H9 (cell line): ENCODE results near the gene RANBP17. TPM values are rescaled to one million over a fixed set of nuclear protein-coding genes. Genes with fewer than 3 reads are reported as not detected.

Experiments used
- DNase-seq: peaks from one replicate; pipeline ENCODE4 v3.0.0-alpha.2; 2017
- H2AFZ ChIP-seq: one replicate; pipeline ENCODE4 v1.6.1; 2013; ENCODE audit warnings: mild to moderate bottlenecking, low read length, control low read depth, moderate library complexity
- H2AK5ac ChIP-seq: 2 replicates; pipeline ENCODE4 v1.6.1; 2013; ENCODE audit warnings: low read length, control low read depth, mixed read lengths; ENCODE audit not compliant: insufficient read length
- H2BK120ac ChIP-seq: one replicate; pipeline ENCODE4 v1.6.1; 2013; ENCODE audit warnings: low read depth, mild to moderate bottlenecking, low read length, control low read depth, inconsistent platforms; ENCODE audit not compliant: poor library complexity, severe bottlenecking
- H2BK12ac ChIP-seq: 2 replicates; pipeline ENCODE4 v1.6.1; 2013; ENCODE audit warnings: low read length, control low read depth, mixed read lengths, low read depth; ENCODE audit not compliant: insufficient read length
- H2BK15ac ChIP-seq: 2 replicates; pipeline ENCODE4 v1.6.1; 2013; ENCODE audit warnings: low read depth, low read length, control low read depth
- H2BK20ac ChIP-seq: one replicate; pipeline ENCODE4 v1.6.1; 2013; ENCODE audit warnings: low read depth, mild to moderate bottlenecking, low read length, control low read depth, inconsistent platforms; ENCODE audit not compliant: poor library complexity, severe bottlenecking
- H2BK5ac ChIP-seq: 2 replicates; pipeline ENCODE4 v1.6.1; 2013; ENCODE audit warnings: low read length, control low read depth, mixed read lengths; ENCODE audit not compliant: insufficient read length
- H3K14ac ChIP-seq: 2 replicates; pipeline ENCODE4 v1.6.1; 2013; ENCODE audit warnings: low read length, control low read depth; ENCODE audit not compliant: insufficient read depth
- H3K18ac ChIP-seq: 2 replicates; pipeline ENCODE4 v1.6.1; 2013; ENCODE audit warnings: low read depth, mild to moderate bottlenecking, mixed read lengths, low read length, control low read depth; ENCODE audit not compliant: insufficient read length
- H3K23ac ChIP-seq: 2 replicates; pipeline ENCODE4 v1.6.1; 2013; ENCODE audit warnings: low read length, control low read depth, mixed read lengths, low read depth; ENCODE audit not compliant: insufficient read length
- H3K23me2 ChIP-seq: 2 replicates; pipeline ENCODE4 v1.6.1; 2013; ENCODE audit warnings: low read depth, mild to moderate bottlenecking, mixed read lengths, low read length, control low read depth; ENCODE audit not compliant: insufficient read length, poor library complexity, severe bottlenecking
- H3K27ac ChIP-seq: 2 replicates; pipeline ENCODE4 v1.5.1; 2013; ENCODE audit warnings: low read length, control low read depth, mixed read lengths, low read depth; ENCODE audit not compliant: insufficient read length
- H3K27me3 ChIP-seq: 2 replicates; pipeline ENCODE4 v1.6.1; 2013; ENCODE audit warnings: low read length, control low read depth, inconsistent platforms; ENCODE audit not compliant: insufficient read depth
- H3K4ac ChIP-seq: 2 replicates; pipeline ENCODE4 v1.6.1; 2013; ENCODE audit warnings: low read depth, mild to moderate bottlenecking, control low read depth, inconsistent platforms, low read length, moderate library complexity
- H3K4me1 ChIP-seq: 2 replicates; pipeline ENCODE4 v1.6.1; 2013; ENCODE audit warnings: low read length, control low read depth, inconsistent platforms; ENCODE audit not compliant: insufficient read depth
- H3K4me2 ChIP-seq: 2 replicates; pipeline ENCODE4 v1.6.1; 2013; ENCODE audit warnings: low read length, control low read depth, mixed read lengths; ENCODE audit not compliant: insufficient read length, insufficient read depth
- H3K56ac ChIP-seq: 2 replicates; pipeline ENCODE4 v1.6.1; 2013; ENCODE audit warnings: low read depth, mild to moderate bottlenecking, mixed read lengths, low read length, control low read depth; ENCODE audit not compliant: insufficient read length
- H3K79me1 ChIP-seq: 2 replicates; pipeline ENCODE4 v1.6.1; 2013; ENCODE audit warnings: low read depth, mild to moderate bottlenecking, moderate library complexity, low read length, control low read depth, inconsistent platforms; ENCODE audit not compliant: insufficient read depth, poor library complexity, severe bottlenecking
- H3K79me2 ChIP-seq: 2 replicates; pipeline ENCODE4 v1.6.1; 2013; ENCODE audit warnings: low read length, control low read depth, inconsistent platforms; ENCODE audit not compliant: insufficient read depth
- H3K9ac ChIP-seq: 2 replicates; pipeline ENCODE4 v1.6.1; 2013; ENCODE audit warnings: low read length, control low read depth, mixed read lengths; ENCODE audit not compliant: insufficient read length; ENCODE audit errors: extremely low read depth
- H3K9me3 ChIP-seq: one replicate; pipeline ENCODE4 v1.6.1; 2013; ENCODE audit warnings: low read depth, low read length, inconsistent platforms; ENCODE audit not compliant: control insufficient read depth
- H3T11ph ChIP-seq: one replicate; pipeline ENCODE4 v1.6.1; 2013; ENCODE audit warnings: mild to moderate bottlenecking, low read length, control low read depth, inconsistent platforms
- H4K20me1 ChIP-seq: one replicate; pipeline ENCODE4 v1.6.1; 2013; ENCODE audit not compliant: control insufficient read depth, insufficient read length, insufficient read depth
- H4K5ac ChIP-seq: 2 replicates; pipeline ENCODE4 v1.6.1; 2013; ENCODE audit warnings: low read depth, mild to moderate bottlenecking, mixed read lengths, low read length, control low read depth; ENCODE audit not compliant: insufficient read length
- H4K8ac ChIP-seq: replicated peaks from 2 replicates; pipeline ENCODE4 v1.6.1; 2013; ENCODE audit warnings: low read length, control low read depth, mixed read lengths, low read depth; ENCODE audit not compliant: insufficient read length
- H4K91ac ChIP-seq: 2 replicates; pipeline ENCODE4 v1.6.1; 2013; ENCODE audit warnings: low read depth, mild to moderate bottlenecking, moderate library complexity, mixed read lengths, low read length, control low read depth; ENCODE audit not compliant: insufficient read length
- H3K27ac Mint-ChIP-seq, 3 experiments: 2 replicates in 2 of 3; 3 replicates in 1 of 3; pipeline ENCODE4 v1.8.0; 2020 to 2021; ENCODE audit warnings: mixed read lengths in 3 of 3, mild to moderate bottlenecking in 1 of 3, moderate library complexity in 1 of 3
- H3K27me3 Mint-ChIP-seq: 2 replicates; pipeline ENCODE4 v1.8.0; 2021; ENCODE audit warnings: low read depth, mild to moderate bottlenecking, moderate library complexity, mixed read lengths
- H3K36me3 Mint-ChIP-seq, 3 experiments: 2 replicates in 2 of 3; 3 replicates in 1 of 3; pipeline ENCODE4 v1.8.0; 2020 to 2021; ENCODE audit warnings: low read depth in 3 of 3, mixed read lengths in 3 of 3; ENCODE audit not compliant: insufficient read depth in 1 of 3
- H3K4me1 Mint-ChIP-seq, 2 experiments: 2 replicates each; pipeline ENCODE4 v1.8.0; 2020; ENCODE audit warnings: mixed read lengths in 2 of 2
- H3K4me3 Mint-ChIP-seq, 2 experiments: 2 replicates in 1 of 2; 3 replicates in 1 of 2; pipeline ENCODE4 v1.8.0; 2020 to 2021; ENCODE audit warnings: mild to moderate bottlenecking in 2 of 2, mixed read lengths in 2 of 2, moderate library complexity in 1 of 2
- H3K9me3 Mint-ChIP-seq, 2 experiments: 2 replicates in 1 of 2; 3 replicates in 1 of 2; pipeline ENCODE4 v1.8.0; 2020; ENCODE audit warnings: mild to moderate bottlenecking in 2 of 2, mixed read lengths in 2 of 2, moderate library complexity in 1 of 2
- WGBS: extraction: QIAGEN DNeasy Blood & Tissue Kit; methylation state at CpG from one replicate; pipeline ENCODE4 v1.1.7; 2013; ENCODE audit warnings: missing lambda C conversion rate, low lambda C conversion rate, mixed read lengths; ENCODE audit not compliant: insufficient read length; ENCODE audit errors: extremely low coverage; 5-methylcytosine and 5-hydroxymethylcytosine counted together
- total RNA-seq: library from RNA; stranded (reverse); gene quantifications from 2 replicates; pipeline ENCODE4 v1.2.1, GENCODE V29; 2021
- TF ChIP-seq, protein P1 (sequence below): fragments of 200-600 bp; sonication (generic); conservative IDR thresholded peaks from 3 replicates; pipeline ENCODE4 v1.8.0; 2021; ENCODE audit warnings: antibody characterized with exemption, mild to moderate bottlenecking

The RANBP17 gene
- total RNA-seq, 1 experiment from 2014 or later, result 16.5 TPM

DNA sequence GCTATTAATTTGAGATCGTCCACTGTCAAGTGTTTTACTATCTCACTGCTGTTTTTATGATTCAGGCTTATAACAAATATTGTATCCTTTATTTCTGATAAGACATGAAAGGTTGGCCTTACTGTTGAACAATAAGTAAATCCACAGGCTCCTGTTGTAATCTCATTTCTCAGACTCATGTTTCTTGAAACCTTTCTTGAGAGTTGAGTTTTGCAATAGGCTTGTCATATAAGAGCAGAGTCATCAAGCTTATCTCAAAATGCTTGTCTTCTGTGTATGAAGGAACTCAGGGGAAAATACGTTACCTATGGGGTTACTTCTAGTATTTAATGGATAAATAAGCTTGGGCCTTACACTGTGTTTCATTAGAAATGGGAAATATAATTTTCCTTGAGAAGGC lies 438.0 kb downstream of the RANBP17 start:
- Histone ChIP-seq H2BK15ac (no peak overlapping the region), H3K14ac (no peak overlapping the region), H3T11ph (no peak overlapping the region), H2BK5ac (no peak overlapping the region), H4K91ac (no peak overlapping the region), H3K18ac (no peak overlapping the region), H3K56ac (no peak overlapping the region), H3K79me1 (no peaks in the 10 kb centered on the region), H4K5ac (no peak overlapping the region), H2BK120ac (no peak overlapping the region), H3K27me3 (peaks cover 20% of the 10 kb centered on the region; the same call in 1 of the 2 replicates), H3K4ac (no peak overlapping the region), H3K9me3 (no peaks in the 10 kb centered on the region), H4K8ac (no peak overlapping the region), H4K20me1 (no peaks in the 10 kb centered on the region), H2BK20ac (no peak overlapping the region), H3K4me1 (no peaks in the 10 kb centered on the region), H2AK5ac (no peak overlapping the region), H3K23me2 (no peaks in the 10 kb centered on the region), H3K4me2 (no peak overlapping the region), H3K23ac (no peak overlapping the region), H3K27ac (no peak overlapping the region), H2AFZ (no peak overlapping the region), H2BK12ac (no peak overlapping the region), H3K9ac (no peak overlapping the region), H3K79me2 (no peaks in the 10 kb centered on the region)
- TF ChIP-seq, protein P1, sequence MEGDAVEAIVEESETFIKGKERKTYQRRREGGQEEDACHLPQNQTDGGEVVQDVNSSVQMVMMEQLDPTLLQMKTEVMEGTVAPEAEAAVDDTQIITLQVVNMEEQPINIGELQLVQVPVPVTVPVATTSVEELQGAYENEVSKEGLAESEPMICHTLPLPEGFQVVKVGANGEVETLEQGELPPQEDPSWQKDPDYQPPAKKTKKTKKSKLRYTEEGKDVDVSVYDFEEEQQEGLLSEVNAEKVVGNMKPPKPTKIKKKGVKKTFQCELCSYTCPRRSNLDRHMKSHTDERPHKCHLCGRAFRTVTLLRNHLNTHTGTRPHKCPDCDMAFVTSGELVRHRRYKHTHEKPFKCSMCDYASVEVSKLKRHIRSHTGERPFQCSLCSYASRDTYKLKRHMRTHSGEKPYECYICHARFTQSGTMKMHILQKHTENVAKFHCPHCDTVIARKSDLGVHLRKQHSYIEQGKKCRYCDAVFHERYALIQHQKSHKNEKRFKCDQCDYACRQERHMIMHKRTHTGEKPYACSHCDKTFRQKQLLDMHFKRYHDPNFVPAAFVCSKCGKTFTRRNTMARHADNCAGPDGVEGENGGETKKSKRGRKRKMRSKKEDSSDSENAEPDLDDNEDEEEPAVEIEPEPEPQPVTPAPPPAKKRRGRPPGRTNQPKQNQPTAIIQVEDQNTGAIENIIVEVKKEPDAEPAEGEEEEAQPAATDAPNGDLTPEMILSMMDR, result no peak
- peaks cover 76% of the 10 kb centered on the region for H3K27me3 Mint-ChIP-seq
- H3K9me3 Mint-ChIP-seq, result no peaks in the 10 kb centered on the region
- DNase-seq, result no peak
- H3K4me1 Mint-ChIP-seq, result peaks cover 5% of the 10 kb centered on the region in 2 experiments; a peak in 3 of 4 replicates
- no CpG with 5 or more reads among the region's 2 CpGs for WGBS
- no peak overlapping the region for H3K27ac Mint-ChIP-seq
- peaks cover 0 to 1% (median 0%) of the 10 kb centered on the region in 3 experiments; a peak in 1 of 7 replicates for H3K36me3 Mint-ChIP-seq
- H3K4me3 Mint-ChIP-seq, result no peak overlapping the region
